ENCODE results near the gene TULP4. TPM values are rescaled to one million over a fixed set of nuclear protein-coding genes. Genes with fewer than 3 reads are reported as not detected.

TULP4 gene
- total and polyA plus RNA-seq, 8 donors = 1.7 to 237 (median 54.3) TPM

- Histone ChIP-seq H3K9me3 (no peaks in the 10 kb centered on the region), H3K4me1 (peaks cover 5 to 15% (median 11%) of the 10 kb centered on the region in 4 donors), H3K27me3 (peaks cover 0 to 16% (median 0%) of the 10 kb centered on the region in 3 donors), H3K4me3 (no peak overlapping the region), H3K36me3 (no peaks in the 10 kb centered on the region), H3K27ac (peak overlapping the region in 1 of 5 donors; percentile 12)
- 67 to 79% (median 70%) methylated on average over 30 of the region's 30 CpGs for WGBS, 5 donors
- DNase-seq = peak in 1 of 2 donors; percentile 34
- intact Hi-C loops (cut with DNase I; ENCODE audit: low total_unique reads) = no loop called here
- TF ChIP-seq EP300 (IDR thresholded peaks at IDR 0.05) (no peak), POLR2AphosphoS5 (IDR thresholded peaks at IDR 0.05) (no peak), POLR2A (IDR thresholded peaks at IDR 0.05) (no peak), CTCF (IDR thresholded peaks at IDR 0.05) (no peak)
Measured at GRCh38 chr6:158545043-158545966, 233.0 kb downstream of the TULP4 start.

- Histone ChIP-seq H3K27me3 (peaks cover 0 to 10% (median 0%) of the 10 kb centered on the region in 3 donors), H3K4me1 (peaks cover 5 to 24% (median 11%) of the 10 kb centered on the region in 4 donors), H3K27ac (no peak overlapping the region), H3K9me3 (no peaks in the 10 kb centered on the region), H3K36me3 (no peaks in the 10 kb centered on the region), H3K4me3 (no peak overlapping the region)
- TF ChIP-seq CTCF (IDR thresholded peaks at IDR 0.05) = no peak
- TF ChIP-seq EP300 (IDR thresholded peaks at IDR 0.05) = no peak
- no peak for TF ChIP-seq POLR2AphosphoS5 (IDR thresholded peaks at IDR 0.05)
- TF ChIP-seq POLR2A (IDR thresholded peaks at IDR 0.05) = no peak
- no peak for DNase-seq
- intact Hi-C loops (cut with DNase I; ENCODE audit: low total_unique reads) = no loop called here
- 77 to 88% (median 80%) methylated on average over 7 to 9 of the region's 9 CpGs for WGBS, 5 donors
Measured at GRCh38 chr6:158548418-158549161, 236.3 kb downstream of the TULP4 start.

- no peak for TF ChIP-seq POLR2AphosphoS5 (IDR thresholded peaks at IDR 0.05)
- TF ChIP-seq CTCF (IDR thresholded peaks at IDR 0.05) = no peak
- no peak for TF ChIP-seq POLR2A (IDR thresholded peaks at IDR 0.05)
- TF ChIP-seq EP300 (IDR thresholded peaks at IDR 0.05) = no peak
- Histone ChIP-seq H3K4me1 (peaks cover 0 to 19% (median 5%) of the 10 kb centered on the region in 4 donors), H3K27me3 (no peaks in the 10 kb centered on the region), H3K36me3 (no peaks in the 10 kb centered on the region), H3K27ac (no peak overlapping the region), H3K4me3 (no peak overlapping the region), H3K9me3 (no peaks in the 10 kb centered on the region)
- WGBS, 5 donors = 44 to 63% (median 48%) methylated on average over 6 of the region's 6 CpGs
- intact Hi-C loops (cut with DNase I; ENCODE audit: low total_unique reads) = no loop called here
- DNase-seq = no peak
Measured at GRCh38 chr6:158552055-158552795, 240.0 kb downstream of the TULP4 start.

GRCh38 chr6:158552796-158553138 is 240.5 kb downstream of the TULP4 start:
- no peak for DNase-seq
- Histone ChIP-seq H3K9me3 (no peaks in the 10 kb centered on the region), H3K36me3 (no peaks in the 10 kb centered on the region), H3K27me3 (no peaks in the 10 kb centered on the region), H3K27ac (no peak overlapping the region), H3K4me3 (no peak overlapping the region), H3K4me1 (peaks cover 0 to 19% (median 5%) of the 10 kb centered on the region in 4 donors)
- TF ChIP-seq POLR2A (IDR thresholded peaks at IDR 0.05) = no peak
- TF ChIP-seq CTCF (IDR thresholded peaks at IDR 0.05) = no peak
- no peak for TF ChIP-seq EP300 (IDR thresholded peaks at IDR 0.05)
- TF ChIP-seq POLR2AphosphoS5 (IDR thresholded peaks at IDR 0.05) = no peak
- intact Hi-C loops (cut with DNase I; ENCODE audit: low total_unique reads) = no loop called here
- WGBS, 5 donors = 74 to 84% (median 82%) methylated on average over 5 of the region's 5 CpGs
